KOPT-K1 (cell line): ENCODE measurements around the gene ING3.

Experiments
- H3K27ac ChIP-seq: fragments of 200-600 bp; sonication (generic); 2 replicates; pipeline ENCODE4 v1.5.1; 2016; ENCODE audit warnings: antibody characterized with exemption, mild to moderate bottlenecking, low read depth, low read length; ENCODE audit not compliant: poor library complexity, severe bottlenecking
- H3K36me3 ChIP-seq: fragments of 200-600 bp; sonication (generic); 2 replicates; pipeline ENCODE4 v1.5.1; 2017; ENCODE audit warnings: antibody characterized with exemption, mild to moderate bottlenecking, low read length, moderate library complexity; ENCODE audit not compliant: insufficient read depth
- H3K9me3 ChIP-seq: fragments of 200-600 bp; sonication (generic); 2 replicates; pipeline ENCODE4 v1.5.1; 2017; ENCODE audit warnings: antibody characterized with exemption, low read length, mild to moderate bottlenecking; ENCODE audit not compliant: insufficient read depth, poor library complexity, severe bottlenecking

The ING3 gene

DNA sequence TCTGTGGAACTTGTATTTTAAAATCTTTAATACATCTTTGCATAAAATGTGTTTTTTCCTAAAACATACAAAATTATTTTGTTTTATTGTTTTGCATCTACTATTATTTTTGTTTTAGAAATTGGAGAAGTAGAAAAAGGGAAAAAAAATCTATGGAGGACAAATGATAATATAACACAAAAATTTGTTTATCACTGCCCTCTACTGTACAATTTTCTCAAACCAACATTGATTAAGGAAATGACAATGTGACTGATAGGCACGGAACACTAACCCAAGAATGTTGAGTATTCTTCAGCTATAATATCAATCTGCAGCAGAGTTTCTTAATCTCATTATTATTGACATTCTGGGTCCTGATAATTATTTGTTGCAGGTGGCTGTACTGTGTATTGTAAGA, 9.5 kb upstream of the ING3 start:
- Histone ChIP-seq H3K27ac (no peak overlapping the region), H3K36me3 (no peaks in the 10 kb centered on the region), H3K9me3 (no peaks in the 10 kb centered on the region)

DNA sequence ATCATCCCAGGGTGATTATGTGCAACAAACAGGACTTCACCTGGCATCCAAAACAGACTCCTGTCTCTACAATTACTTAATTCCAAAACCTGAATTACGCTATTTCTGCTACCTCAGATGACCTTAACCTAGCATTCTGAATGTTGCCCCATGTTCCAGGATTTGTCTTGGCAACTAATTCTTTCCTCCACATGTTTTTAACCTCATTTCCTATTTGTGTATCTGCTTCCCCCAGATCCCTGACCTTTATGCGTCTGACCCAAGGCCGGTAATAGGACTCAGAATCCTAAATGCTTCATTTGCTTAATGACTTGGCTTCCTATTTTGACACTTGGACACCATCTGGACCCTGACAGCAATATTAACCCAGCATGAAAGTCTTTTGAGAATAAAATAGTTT, 8.7 kb upstream of the ING3 start:
- Histone ChIP-seq H3K27ac (no peak overlapping the region), H3K36me3 (no peaks in the 10 kb centered on the region), H3K9me3 (no peaks in the 10 kb centered on the region)

DNA sequence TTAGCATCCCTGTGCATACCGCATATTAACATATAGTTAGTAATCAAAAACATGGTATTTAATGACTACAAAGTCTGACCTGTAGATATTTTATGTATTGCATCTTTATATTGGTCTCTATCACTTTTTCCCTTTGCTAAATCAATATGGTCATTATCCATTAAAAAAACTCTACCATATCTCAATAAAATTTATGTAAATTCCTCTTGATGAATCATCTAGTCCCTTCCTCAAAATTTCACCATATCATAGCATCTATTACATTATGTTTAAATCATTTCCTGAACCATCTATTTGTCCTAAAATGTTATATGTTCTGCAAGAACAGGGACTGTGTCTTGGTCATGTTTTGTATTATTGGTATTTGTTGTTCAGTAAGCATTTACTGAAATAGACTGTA, 7.7 kb upstream of the ING3 start:
- Histone ChIP-seq H3K9me3 (no peaks in the 10 kb centered on the region), H3K36me3 (no peaks in the 10 kb centered on the region), H3K27ac (no peak overlapping the region)

DNA sequence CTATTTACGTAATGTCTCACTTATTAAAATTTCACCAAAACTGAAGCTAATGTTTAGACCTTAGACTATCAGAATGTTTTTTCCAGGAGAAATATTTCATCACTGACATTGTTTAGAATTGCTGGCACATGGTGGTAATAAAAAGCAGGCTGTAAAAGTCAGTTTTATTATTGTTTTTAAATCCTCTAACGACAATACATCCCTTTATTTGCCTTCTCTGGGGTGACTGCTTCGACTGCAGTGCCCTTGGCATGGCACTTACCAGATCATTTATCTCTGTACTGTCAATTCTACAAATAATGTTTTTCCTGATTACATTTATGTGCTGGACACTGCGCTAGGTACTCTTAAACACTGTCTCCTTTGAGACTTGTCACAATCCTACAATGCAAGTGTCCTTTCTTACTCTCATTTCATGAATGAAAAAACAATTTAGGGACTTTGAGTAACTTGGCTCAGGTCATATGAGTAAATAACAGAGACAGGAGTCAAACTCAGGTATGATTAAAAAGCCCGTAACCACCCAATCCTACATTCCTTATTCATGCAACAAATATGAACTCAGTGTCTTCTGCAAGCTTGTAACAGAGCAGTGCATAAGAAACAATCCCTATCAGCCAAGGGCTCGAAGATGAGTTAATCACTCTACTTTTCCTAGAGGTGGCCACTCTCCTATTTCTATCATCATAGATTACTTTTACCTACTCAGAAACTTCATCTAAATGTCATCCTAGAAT, 5.6 kb upstream of the ING3 start:
- Histone ChIP-seq H3K36me3 (no peaks in the 10 kb centered on the region), H3K27ac (no peak overlapping the region), H3K9me3 (no peaks in the 10 kb centered on the region)

DNA sequence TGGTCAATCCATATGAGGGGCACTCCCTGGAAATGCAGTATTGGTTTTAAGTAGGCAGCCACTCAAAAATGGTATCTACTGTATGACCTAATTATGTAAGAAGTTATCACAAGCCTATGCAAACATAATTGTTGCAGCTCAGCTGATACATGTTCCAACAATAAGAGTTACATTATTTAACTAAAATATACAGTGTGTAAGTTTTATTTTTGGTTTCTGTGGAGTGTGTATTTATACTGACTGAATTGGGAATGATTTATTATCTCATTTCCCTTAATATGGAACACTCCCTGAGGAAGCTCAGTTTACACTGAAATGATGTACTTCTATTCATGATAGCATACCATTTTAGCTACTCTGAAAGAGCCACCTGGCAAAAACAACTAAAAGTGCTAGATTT, 2.6 kb upstream of the ING3 start:
- H3K9me3 ChIP-seq: no peaks in the 10 kb centered on the region
- H3K27ac ChIP-seq: no peak overlapping the region
- H3K36me3 ChIP-seq: no peaks in the 10 kb centered on the region; the same call in 1 of the 2 replicates

DNA sequence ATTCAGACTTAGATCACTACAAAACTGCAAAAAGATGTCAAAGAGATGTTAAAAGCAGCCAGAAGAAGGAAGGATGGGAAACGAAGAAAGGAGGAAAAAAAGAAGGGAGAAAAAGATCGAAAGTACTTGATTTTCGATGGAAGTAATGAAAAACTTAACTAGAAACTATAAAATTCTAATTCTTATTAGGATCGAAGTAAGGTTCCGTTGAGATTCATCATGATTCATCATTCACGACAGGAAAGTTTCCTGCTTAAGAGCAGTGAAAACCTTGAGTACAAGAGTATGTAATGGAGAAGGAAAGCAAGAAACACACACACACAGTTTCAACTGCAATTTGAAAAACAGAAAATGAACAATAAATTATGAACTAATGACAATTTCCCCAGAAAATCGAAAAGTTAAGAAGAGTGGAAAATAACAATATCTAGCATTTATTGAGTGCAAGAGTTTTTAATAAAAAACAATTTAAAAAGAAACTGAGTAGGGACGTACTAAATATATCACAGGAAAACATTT, 1.1 kb upstream of the ING3 start:
- Histone ChIP-seq H3K27ac (no peak overlapping the region), H3K36me3 (peaks cover 14% of the 10 kb centered on the region)

DNA sequence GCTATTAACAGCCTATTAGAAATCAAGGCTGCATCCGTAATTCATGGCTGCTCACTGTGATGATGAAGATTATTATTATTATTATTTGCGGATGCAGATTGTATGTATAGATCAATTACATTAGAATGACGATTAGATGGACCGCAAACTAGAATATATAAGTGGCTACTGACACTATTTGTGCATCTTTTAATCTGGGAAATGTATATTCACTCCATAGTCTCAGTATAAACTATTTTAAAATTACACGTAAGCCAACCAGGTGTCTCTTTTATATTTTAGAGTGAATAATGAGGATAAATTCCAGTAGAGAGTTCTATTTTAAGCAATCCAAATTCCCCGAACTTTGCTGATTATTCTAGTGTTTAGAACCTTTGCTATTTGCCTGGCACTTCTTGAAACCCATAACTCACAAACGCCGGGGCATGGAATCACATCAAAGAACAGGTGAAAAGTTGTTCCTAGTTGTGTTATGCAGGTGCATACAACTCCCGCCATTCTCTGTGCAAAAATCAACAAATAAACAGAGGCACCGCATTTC, 509 bp upstream of the ING3 start:
- Histone ChIP-seq H3K27ac (peak overlapping the region; percentile 95), H3K36me3 (peaks cover 20% of the 10 kb centered on the region), H3K9me3 (no peaks in the 10 kb centered on the region)

More for the DNA sequence above, 1.1 kb upstream of the ING3 start:
- no peaks in the 10 kb centered on the region for H3K9me3 ChIP-seq

DNA sequence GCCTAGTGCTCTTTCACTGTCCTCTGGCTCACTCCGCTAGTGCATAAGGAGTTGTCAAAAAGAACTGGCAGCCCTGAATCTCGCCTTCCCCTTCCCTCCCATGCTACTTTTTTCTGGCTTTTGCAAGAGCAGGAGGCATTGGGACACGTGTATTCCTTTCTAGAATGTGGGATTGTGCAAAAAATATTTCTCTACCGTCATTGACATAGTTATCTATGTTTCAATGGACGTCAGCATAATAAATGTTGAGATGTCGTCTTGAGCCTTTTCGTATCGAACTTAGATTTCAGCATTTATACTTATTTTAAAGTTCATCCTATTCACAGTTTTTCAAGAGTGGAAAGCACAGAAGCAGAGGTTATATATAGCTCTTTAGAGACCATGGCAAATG, 727 bp downstream of the ING3 start:
- Histone ChIP-seq H3K27ac (peak overlapping the region; percentile 95), H3K9me3 (no peaks in the 10 kb centered on the region), H3K36me3 (peaks cover 32% of the 10 kb centered on the region)

DNA sequence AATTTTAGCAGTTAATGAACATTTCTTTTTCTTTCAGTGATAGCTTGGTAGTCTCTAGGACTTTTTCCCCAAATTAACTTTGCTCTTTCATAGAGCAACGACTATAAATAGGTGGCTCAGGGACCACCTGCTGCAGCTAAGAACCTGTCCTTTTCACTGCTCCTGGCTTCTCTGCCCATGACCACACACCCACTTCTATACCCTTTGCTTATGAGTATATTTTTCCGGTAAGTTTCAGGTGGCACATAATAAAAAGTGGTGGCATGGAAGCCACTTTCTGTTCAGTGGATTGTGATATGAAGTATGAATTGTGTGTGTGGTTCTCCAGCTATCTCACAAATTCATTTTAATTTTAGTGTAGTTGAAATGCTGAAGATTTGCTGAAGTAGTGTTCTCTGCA, 1.2 kb downstream of the ING3 start:
- Histone ChIP-seq H3K9me3 (no peaks in the 10 kb centered on the region), H3K36me3 (peaks cover 37% of the 10 kb centered on the region), H3K27ac (peak overlapping the region; percentile 95)

DNA sequence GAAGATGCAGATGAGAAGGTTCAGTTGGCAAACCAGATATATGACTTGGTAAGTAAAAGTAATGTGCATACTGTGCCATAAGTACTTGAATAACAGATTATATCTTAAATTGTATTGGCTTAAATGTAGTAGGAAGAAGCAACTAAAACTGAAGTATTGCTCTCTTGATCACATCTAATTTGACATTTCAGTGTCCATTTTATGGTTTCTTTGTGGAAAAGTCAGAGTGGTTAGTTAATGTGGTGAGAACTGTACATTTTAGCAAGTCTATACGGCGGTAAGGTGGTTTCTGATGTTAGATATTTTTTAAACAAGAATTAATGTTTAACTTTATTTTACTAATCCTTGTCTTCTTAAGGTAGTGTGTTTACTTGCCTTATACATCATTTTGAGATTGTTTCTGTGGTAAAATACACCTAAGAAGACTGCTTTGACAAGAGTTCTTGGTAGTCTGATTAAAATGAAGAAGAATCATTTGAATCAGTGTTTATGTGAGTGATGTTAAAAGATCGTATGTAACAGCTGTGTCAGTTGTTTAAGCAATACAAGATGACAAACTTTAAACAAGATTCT, 5.1 kb downstream of the ING3 start:
- peaks cover 55% of the 10 kb centered on the region for H3K36me3 ChIP-seq
- H3K27ac ChIP-seq: no peak overlapping the region
- no peaks in the 10 kb centered on the region for H3K9me3 ChIP-seq

DNA sequence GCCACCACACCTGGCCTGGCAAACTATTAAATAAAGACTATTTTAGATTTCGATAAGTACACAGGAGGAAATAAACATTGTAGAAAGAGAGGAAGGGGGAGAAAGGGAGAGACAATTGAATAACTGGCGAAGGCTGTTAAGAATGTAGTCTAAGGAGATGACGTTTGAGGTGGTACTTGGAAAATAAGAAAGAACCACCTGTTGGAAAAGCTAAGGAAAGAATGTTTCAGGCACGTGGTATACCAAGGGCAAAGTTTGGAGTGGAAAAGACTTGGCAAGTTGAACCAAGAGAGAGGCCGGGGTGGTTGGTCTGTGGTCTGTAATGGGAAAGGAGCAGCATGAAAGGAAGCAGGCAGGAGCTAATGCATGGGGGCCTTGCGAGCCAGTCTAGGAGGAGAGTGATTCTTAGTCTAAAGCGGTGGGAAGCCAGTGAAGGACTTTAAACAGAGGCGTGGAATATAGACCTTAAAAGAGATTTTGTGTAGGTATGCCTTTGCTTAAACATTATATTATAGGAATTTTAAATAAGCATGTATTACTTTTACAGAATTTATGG, 9.4 kb downstream of the ING3 start:
- Histone ChIP-seq H3K27ac (no peak overlapping the region), H3K36me3 (peaks cover 51% of the 10 kb centered on the region), H3K9me3 (no peaks in the 10 kb centered on the region)

DNA sequence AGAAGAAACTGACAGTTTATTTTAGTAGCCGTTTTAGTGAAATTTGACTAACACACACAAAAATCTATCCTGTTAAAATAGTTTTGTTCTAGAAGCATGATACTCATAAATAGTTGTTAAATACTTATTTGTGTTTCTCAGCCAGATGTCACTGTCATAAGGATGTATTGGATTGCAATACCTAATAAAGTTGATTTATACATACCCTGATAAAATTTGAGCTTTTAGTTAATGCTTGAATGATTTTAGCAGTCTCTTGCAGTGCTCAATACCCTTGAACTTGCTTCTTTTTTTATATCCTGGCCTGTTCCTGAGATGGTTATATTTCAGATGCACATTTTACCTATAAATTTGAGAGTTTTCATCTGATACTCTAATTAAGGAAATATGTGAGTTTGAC, 10.1 kb downstream of the ING3 start:
- Histone ChIP-seq H3K9me3 (no peaks in the 10 kb centered on the region), H3K36me3 (peaks cover 51% of the 10 kb centered on the region), H3K27ac (no peak overlapping the region)

DNA sequence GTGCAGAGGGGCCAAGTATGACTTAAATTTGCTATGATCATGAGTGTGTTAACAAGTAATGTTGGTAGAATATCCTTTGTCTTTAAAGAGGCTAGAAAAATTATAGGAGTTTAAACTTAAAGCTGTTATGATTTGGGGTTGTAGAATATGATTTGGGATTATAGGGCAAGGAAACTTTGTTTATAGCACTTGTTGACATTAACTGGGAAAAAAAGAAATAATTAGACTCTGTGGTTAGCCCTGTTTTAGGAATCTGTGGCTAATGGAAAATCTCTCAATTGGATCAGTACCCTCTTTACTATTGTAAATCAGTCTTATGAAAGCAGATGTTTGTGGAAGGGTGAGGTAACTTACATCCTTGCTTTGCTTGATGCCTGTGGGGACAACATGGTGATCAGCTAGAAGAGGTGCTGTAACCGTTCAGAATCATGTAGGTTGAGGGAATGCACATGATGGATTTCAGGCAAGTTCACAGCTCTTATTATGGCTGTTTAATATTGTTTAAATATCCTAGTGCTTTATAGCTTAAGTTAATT, 11.1 kb downstream of the ING3 start:
- peaks cover 51% of the 10 kb centered on the region for H3K36me3 ChIP-seq

DNA sequence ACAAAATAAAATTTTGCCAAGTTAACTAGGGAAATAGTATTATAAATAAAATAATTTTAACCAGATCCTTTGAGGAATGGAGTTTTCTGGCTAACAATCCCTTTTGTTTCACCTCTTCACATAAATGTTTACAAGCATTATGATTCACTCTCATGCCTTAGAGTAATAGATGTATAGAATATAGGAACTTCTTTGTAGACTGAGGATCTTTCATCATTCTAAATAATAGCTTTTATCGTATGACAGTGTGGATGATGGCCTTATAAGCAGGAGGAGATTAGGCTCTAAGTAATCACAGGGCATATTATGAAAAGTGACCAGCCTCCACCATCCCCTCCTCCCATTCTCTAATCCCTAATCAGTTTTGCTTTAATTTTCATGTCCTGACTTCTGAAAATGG, 13.5 kb downstream of the ING3 start:
- Histone ChIP-seq H3K27ac (no peak overlapping the region), H3K36me3 (peaks cover 57% of the 10 kb centered on the region), H3K9me3 (no peaks in the 10 kb centered on the region)

More for the DNA sequence above, 11.1 kb downstream of the ING3 start:
- H3K9me3 ChIP-seq: no peaks in the 10 kb centered on the region
- H3K27ac ChIP-seq: no peak overlapping the region

DNA sequence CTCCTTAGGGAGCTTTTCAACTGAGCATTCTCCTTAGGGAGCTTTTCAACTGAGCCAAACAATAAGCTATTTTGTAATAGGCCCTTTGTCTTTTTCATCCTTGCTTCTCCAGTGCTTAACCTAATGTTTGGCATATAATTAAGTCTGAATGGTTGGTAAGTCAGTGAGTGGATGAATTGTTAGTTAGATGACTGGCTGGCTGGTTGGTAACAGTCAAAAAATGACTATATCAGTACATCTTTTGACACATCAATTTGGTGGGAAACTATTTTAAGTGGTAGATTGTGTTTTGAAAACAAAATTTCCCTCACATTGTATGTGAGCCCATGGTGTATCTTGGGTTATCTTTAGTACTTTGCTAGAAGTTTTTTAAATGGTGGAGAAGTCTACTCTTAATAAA, 16.4 kb downstream of the ING3 start:
- no peaks in the 10 kb centered on the region for H3K9me3 ChIP-seq
- H3K36me3 ChIP-seq: peaks cover 79% of the 10 kb centered on the region
- H3K27ac ChIP-seq: no peak overlapping the region
